Activated CD8-positive, alpha-beta memory T cell treated with anti-CD3 and anti-CD28 coated beads, Interleukin-2, amount 50 U/mL, for 24 hours (primary cell): ENCODE data around the gene SCN2A.
"Not testable (repeated sequence)": the region's sequence is repeated elsewhere in the genome, so short reads cannot be mapped to it uniquely, and the experiment has no call there.

ENCODE experiments used
- DNase-seq: peaks from one replicate; pipeline ENCODE4 v3.0.0-alpha.2; 2020; ENCODE audit errors: extremely low read depth

Gene SCN2A

DNA sequence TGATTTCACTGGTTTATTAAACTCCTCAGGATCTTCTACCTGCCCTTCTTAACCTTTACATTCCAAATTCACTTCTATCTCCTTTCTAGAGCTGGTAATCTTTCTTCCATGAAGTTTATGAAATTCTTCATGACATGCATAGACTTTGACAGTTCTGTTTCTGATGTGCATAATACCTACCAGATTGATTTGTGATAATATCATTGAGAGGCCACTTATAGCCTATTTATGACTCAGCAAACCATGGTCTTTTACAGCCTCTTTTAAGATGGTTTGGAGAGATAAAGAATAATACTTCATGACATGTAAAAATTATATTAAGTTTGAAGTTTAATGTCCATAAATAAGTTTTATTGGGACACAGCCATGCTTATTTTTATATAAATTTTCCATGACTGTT lies 14.0 kb downstream of the SCN2A start:
- DNase-seq: no peak

- no peak for DNase-seq
Measured at GRCh38 chr2:165256618-165257017, 17.4 kb downstream of the SCN2A start.

DNA sequence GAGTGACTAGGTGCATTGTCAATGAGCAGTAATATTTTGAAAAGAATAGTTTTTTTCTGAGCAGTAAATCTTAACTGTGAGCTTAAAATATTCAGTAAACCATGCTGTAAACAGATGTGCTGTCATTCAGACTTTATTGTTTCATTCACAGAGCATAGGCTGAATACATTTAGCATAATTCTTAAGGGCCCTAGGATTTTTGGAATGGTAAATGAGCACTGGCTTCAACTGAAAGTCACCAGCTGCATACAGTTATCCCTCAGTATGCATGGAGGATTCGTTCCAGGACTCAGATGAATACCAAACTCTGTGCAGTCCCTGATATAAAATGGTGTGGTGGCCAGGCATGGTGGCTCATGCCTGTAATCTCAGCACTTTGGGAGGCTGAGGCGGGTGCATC lies 21.1 kb downstream of the SCN2A start:
- DNase-seq: not testable (repeated sequence)

GRCh38 chr2:165268754-165269153 lies 29.5 kb downstream of the SCN2A start:
- DNase-seq: no peak

- DNase-seq: no peak
Measured at GRCh38 chr2:165273176-165273575, 34.0 kb downstream of the SCN2A start.

- DNase-seq: no peak
Measured at GRCh38 chr2:165274698-165275097, 35.5 kb downstream of the SCN2A start.

- no peak for DNase-seq
Measured at GRCh38 chr2:165275932-165276331, 36.7 kb downstream of the SCN2A start.

- DNase-seq: no peak
Measured at GRCh38 chr2:165277295-165277694, 38.1 kb downstream of the SCN2A start.

- no peak for DNase-seq
Measured at GRCh38 chr2:165277860-165278656, 38.8 kb downstream of the SCN2A start.

- DNase-seq: no peak
Measured at GRCh38 chr2:165280356-165280755, 41.1 kb downstream of the SCN2A start.

DNA sequence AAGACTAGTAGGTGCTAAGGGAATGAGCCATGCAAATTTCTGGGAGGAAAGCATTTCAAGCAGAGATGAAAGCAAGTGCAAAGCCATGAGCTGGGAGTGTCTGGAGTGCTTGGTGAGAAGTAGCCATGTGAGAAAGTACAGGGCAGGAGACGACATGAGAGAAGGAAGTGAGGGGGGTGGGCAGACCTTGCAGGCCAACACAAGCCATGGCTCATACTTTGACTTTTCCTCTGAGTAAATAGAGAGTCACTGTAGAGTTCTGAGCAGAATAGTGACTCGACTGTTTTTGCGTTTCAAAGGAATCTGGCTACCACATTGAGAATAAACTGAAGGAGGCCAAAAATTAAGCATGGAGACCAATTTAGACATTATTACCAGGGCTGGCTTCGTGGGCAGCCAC lies 42.2 kb downstream of the SCN2A start:
- no peak for DNase-seq

GRCh38 chr2:165283342-165283741 lies 44.1 kb downstream of the SCN2A start:
- DNase-seq: no peak

DNA sequence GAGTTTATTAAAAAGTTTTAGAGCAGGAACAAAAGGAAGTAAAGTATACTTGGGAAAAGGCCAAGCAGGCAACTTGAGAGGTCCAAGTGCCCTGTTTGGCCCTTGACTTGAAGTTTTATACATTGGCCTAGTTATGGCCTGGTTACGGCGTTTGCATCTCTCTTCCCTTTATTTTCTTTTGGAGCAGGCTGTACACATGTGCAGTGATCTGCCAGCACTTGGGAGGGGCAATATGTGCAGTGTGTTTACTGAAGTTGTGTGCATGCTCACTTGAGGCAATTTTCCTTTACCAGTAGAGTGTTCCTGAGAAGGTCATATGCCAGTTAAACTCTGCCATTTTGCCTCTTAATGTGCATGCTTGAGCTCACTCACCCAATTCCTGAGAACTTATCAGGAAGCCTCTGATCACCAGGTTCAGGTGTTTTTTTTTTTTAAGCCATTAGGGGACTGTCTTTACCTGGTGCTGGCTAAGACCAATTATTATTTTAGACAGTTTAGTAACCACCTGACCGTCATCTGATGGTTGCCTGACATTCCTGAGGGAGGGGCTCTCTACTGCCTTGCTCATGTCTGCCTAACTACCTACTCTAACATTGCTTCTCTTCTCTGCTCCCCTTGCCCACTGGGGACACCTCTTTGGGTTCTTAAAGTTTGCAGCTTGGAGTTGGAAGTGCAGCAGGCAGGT lies 48.0 kb downstream of the SCN2A start:
- DNase-seq: no peak

GRCh38 chr2:165289069-165289468 lies 49.9 kb downstream of the SCN2A start:
- DNase-seq: no peak

- no peak for DNase-seq
Measured at GRCh38 chr2:165293440-165294420, 54.5 kb downstream of the SCN2A start.

- DNase-seq: no peak
Measured at GRCh38 chr2:165294912-165295311, 55.7 kb downstream of the SCN2A start.

DNA sequence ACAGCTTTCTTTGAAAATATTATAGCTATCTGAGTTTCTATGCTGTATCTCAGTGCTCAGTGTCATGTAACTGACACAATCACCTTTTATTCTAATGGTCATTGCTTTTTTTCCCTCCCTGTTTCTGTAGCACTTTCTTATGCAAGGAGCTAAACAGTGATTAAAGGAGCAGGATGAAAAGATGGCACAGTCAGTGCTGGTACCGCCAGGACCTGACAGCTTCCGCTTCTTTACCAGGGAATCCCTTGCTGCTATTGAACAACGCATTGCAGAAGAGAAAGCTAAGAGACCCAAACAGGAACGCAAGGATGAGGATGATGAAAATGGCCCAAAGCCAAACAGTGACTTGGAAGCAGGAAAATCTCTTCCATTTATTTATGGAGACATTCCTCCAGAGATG lies 56.4 kb downstream of the SCN2A start:
- DNase-seq: no peak

GRCh38 chr2:165305391-165306096 lies 66.3 kb downstream of the SCN2A start:
- no peak for DNase-seq

GRCh38 chr2:165307317-165307716 lies 68.1 kb downstream of the SCN2A start:
- no peak for DNase-seq

- DNase-seq: no peak
Measured at GRCh38 chr2:165311949-165312348, 72.7 kb downstream of the SCN2A start.

GRCh38 chr2:165312999-165313398 lies 73.8 kb downstream of the SCN2A start:
- no peak for DNase-seq

DNA sequence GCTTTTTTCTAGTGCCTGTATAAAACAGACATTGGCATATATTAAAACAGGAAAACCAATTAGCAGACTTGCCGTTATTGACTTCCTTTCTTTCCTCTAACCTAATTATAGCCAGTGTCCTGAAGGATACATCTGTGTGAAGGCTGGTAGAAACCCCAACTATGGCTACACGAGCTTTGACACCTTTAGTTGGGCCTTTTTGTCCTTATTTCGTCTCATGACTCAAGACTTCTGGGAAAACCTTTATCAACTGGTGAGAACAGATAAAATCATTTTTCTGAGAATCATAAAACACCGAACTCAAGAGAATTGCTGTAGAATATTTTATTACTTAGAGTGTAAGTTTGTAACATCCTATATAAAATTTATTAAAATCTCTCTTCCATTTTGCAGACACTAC lies 74.3 kb downstream of the SCN2A start:
- DNase-seq: no peak
